ACC112 (cell line): ENCODE data around the gene PDE4B.

Experiments used
- H2AFZ ChIP-seq: fragments of 200-600 bp; sonication (generic); one replicate; pipeline ENCODE4 v1.6.0; 2017; ENCODE audit warnings: antibody characterized with exemption, low read length; ENCODE audit not compliant: unreplicated experiment
- H3K27ac ChIP-seq: fragments of 200-600 bp; sonication (generic); 2 replicates; pipeline ENCODE4 v1.5.1; 2014; ENCODE audit warnings: low read depth, mild to moderate bottlenecking, antibody characterized with exemption, low read length, moderate library complexity
- H3K27me3 ChIP-seq: fragments of 200-600 bp; sonication (generic); 2 replicates; pipeline ENCODE4 v1.6.1; 2014; ENCODE audit warnings: mild to moderate bottlenecking, antibody characterized with exemption, low read length, moderate library complexity, mixed read lengths; ENCODE audit not compliant: insufficient read depth
- H3K36me3 ChIP-seq: fragments of 200-600 bp; sonication (generic); 2 replicates; pipeline ENCODE4 v1.6.1; 2016; ENCODE audit warnings: mild to moderate bottlenecking, antibody characterized with exemption, low read length, moderate library complexity, mixed read lengths; ENCODE audit not compliant: insufficient read depth
- H3K4me1 ChIP-seq: fragments of 200-600 bp; sonication (generic); one replicate; pipeline ENCODE4 v1.6.1; 2016; ENCODE audit warnings: low read length, mixed read lengths; ENCODE audit not compliant: insufficient read depth, unreplicated experiment, control insufficient read depth
- H3K4me3 ChIP-seq: fragments of 200-600 bp; sonication (generic); 2 replicates; pipeline ENCODE4 v1.5.1; 2014; ENCODE audit warnings: mild to moderate bottlenecking, low read depth, low read length
- H3K79me2 ChIP-seq: fragments of 200-600 bp; sonication (generic); one replicate; pipeline ENCODE4 v1.6.0; 2016; ENCODE audit warnings: low read length; ENCODE audit not compliant: control insufficient read depth, unreplicated experiment, insufficient read depth

PDE4B gene

DNA sequence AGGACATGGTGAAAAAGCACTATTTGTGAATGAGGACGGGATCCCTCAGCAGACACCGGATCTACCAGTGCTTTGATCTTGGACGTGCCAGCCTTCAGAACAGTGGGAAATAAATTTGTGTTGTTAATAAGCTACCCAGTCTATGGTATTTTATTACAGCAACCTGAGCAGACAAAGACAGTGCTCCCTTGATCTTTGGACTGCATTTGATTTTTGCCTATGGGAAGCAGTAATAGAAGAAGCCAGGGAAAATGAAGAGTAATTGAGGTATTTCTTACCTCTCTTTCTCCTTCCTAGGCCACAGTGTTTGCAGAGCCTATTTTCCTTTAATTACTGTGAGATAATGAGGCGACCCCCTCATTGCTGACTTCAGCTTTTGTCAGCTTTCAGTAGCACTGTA lies 87.9 kb downstream of the PDE4B start:
- Histone ChIP-seq H3K79me2 (no peaks in the 10 kb centered on the region), H3K27me3 (no peaks in the 10 kb centered on the region), H3K4me1 (peaks cover 9% of the 10 kb centered on the region), H2AFZ (no peak overlapping the region), H3K36me3 (no peaks in the 10 kb centered on the region), H3K27ac (no peak overlapping the region), H3K4me3 (no peak overlapping the region)

GRCh38 chr1:65881067-65881594 lies 88.4 kb downstream of the PDE4B start:
- peaks cover 9% of the 10 kb centered on the region for H3K4me1 ChIP-seq
- H3K27me3 ChIP-seq, result no peaks in the 10 kb centered on the region
- no peaks in the 10 kb centered on the region for H3K79me2 ChIP-seq
- no peak overlapping the region for H3K4me3 ChIP-seq
- H3K36me3 ChIP-seq, result no peaks in the 10 kb centered on the region
- peak overlapping the region; percentile 55 for H2AFZ ChIP-seq
- H3K27ac ChIP-seq, result peak overlapping the region; percentile 3; the same call in 1 of the 2 replicates

DNA sequence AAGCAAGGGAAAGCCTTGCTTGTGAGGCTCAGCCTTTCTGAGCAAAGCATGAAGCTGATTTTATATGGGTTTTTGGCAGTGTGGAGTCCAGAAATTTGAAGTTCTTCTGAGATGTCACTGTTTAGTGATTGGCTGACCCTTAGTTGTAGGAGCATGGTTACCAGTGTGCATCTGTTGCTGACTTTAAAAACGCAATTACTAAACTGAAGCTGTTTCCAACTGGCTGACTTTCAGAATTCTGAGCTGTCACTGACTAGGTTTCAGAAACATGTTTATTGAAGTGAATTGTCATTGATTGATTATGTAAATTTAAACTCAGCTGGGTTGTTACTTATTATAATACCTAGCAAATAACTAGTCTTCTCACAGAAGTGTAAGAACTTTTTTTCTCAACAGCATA lies 89.4 kb downstream of the PDE4B start:
- Histone ChIP-seq H3K27ac (no peak overlapping the region), H3K4me3 (no peak overlapping the region), H2AFZ (no peak overlapping the region), H3K27me3 (no peaks in the 10 kb centered on the region), H3K4me1 (peaks cover 9% of the 10 kb centered on the region), H3K79me2 (no peaks in the 10 kb centered on the region), H3K36me3 (no peaks in the 10 kb centered on the region)

DNA sequence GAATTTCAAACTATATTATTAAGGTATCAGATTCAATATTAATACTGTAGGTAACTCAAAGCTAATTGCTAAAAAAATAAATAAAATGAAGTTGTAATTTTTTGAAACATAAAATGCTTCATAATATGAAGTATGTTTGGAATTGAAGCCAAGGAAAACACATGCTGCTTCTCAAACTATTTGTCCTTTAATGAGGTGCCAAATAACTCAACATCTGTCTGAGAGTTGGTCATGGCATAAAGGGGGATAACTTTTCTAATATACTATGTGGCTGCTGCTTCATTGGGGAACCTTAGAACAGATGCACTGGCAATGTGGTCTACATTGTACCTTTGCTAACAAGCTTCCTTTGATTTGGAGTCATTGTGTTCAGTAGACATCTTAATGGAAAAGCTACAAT lies 96.7 kb downstream of the PDE4B start:
- H3K27ac ChIP-seq, result no peak overlapping the region
- H3K79me2 ChIP-seq, result no peaks in the 10 kb centered on the region
- no peaks in the 10 kb centered on the region for H3K36me3 ChIP-seq
- peaks cover 25% of the 10 kb centered on the region for H3K4me1 ChIP-seq
- H3K27me3 ChIP-seq, result no peaks in the 10 kb centered on the region
- no peak overlapping the region for H2AFZ ChIP-seq
- no peak overlapping the region for H3K4me3 ChIP-seq

- H3K4me1 ChIP-seq, result peaks cover 25% of the 10 kb centered on the region
- no peak overlapping the region for H3K4me3 ChIP-seq
- no peaks in the 10 kb centered on the region for H3K36me3 ChIP-seq
- no peaks in the 10 kb centered on the region for H3K27me3 ChIP-seq
- no peak overlapping the region for H3K27ac ChIP-seq
- no peaks in the 10 kb centered on the region for H3K79me2 ChIP-seq
- H2AFZ ChIP-seq, result peak overlapping the region; percentile 18
Measured at GRCh38 chr1:65890201-65890843, 97.6 kb downstream of the PDE4B start.

GRCh38 chr1:65894738-65895605 lies 102.3 kb downstream of the PDE4B start:
- Histone ChIP-seq H3K27ac (no peak overlapping the region), H3K4me1 (peaks cover 28% of the 10 kb centered on the region), H3K4me3 (no peak overlapping the region), H2AFZ (no peak overlapping the region), H3K79me2 (no peaks in the 10 kb centered on the region), H3K36me3 (no peaks in the 10 kb centered on the region), H3K27me3 (no peaks in the 10 kb centered on the region)

DNA sequence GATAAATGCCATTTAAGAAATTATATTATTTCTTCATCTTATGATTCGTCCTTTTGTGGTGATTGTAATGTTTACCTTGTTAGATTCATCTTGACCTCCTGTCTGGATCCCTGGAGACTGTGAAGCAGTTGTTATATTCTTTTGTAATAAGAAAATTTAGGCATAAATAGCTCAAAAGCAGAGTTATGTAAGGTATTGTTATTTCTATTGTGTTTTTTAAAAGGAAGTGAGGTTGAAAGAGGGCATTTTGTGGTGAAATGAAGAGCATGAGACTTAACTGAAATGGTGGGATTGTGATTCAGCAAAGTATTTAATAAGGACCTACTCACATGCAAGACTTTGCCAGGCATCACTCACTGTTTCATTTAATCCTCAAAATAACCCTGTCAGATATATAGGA lies 104.0 kb downstream of the PDE4B start:
- Histone ChIP-seq H3K4me3 (no peak overlapping the region), H3K4me1 (peaks cover 21% of the 10 kb centered on the region), H3K27me3 (no peaks in the 10 kb centered on the region), H3K79me2 (no peaks in the 10 kb centered on the region), H3K36me3 (no peaks in the 10 kb centered on the region), H2AFZ (no peak overlapping the region), H3K27ac (peak overlapping the region; percentile 78)

GRCh38 chr1:65897485-65897884 lies 104.8 kb downstream of the PDE4B start:
- Histone ChIP-seq H3K79me2 (no peaks in the 10 kb centered on the region), H3K27ac (peak overlapping the region; percentile 78; the same call in 1 of the 2 replicates), H3K36me3 (no peaks in the 10 kb centered on the region), H3K4me3 (no peak overlapping the region), H3K4me1 (peaks cover 16% of the 10 kb centered on the region), H3K27me3 (no peaks in the 10 kb centered on the region), H2AFZ (no peak overlapping the region)

DNA sequence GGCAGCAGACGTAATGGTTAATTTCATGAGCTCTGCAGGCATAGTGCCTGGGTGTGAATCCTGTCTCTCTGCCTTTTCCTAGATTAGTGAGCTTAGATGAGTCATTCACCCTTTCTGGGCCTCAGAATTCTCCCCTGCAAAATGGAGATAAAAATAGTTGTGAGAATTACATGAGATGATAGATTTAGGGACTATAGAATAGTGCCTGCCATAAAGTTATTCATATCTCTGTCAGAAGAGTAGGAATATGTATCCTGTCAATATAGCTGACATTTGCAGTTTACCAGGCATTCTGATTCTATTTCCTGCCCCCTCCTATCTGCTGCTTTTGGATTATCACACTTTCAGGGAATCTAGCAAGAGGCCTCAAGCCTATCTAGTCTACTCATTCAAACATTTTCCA lies 112.0 kb downstream of the PDE4B start:
- Histone ChIP-seq H3K79me2 (no peaks in the 10 kb centered on the region), H3K4me1 (peaks cover 7% of the 10 kb centered on the region), H2AFZ (no peak overlapping the region), H3K4me3 (no peak overlapping the region), H3K36me3 (no peaks in the 10 kb centered on the region), H3K27ac (no peak overlapping the region), H3K27me3 (no peaks in the 10 kb centered on the region)

GRCh38 chr1:65910432-65910831 lies 117.7 kb downstream of the PDE4B start:
- no peaks in the 10 kb centered on the region for H3K4me1 ChIP-seq
- H2AFZ ChIP-seq, result no peak overlapping the region

DNA sequence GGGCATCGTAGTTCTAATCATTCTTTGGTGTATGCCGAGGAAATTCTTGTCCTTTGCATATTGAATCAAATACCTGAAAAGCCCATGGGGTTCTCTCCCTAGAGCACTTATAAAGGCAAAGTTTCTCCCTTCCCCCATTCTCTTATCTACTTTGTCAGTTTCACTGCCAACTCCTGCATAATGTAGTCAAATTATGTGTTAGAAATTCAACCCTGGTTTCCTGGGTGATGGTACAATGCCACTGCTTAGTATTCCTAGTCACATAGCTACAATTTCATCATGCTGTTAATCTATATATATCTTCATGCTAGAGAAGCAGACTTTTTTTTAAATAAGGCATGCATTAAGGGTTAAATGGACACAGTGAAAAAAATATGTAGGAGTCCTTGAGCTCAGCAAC lies 119.0 kb downstream of the PDE4B start:
- Histone ChIP-seq H3K36me3 (no peaks in the 10 kb centered on the region), H3K27ac (no peak overlapping the region), H3K27me3 (no peaks in the 10 kb centered on the region), H3K79me2 (no peaks in the 10 kb centered on the region), H2AFZ (no peak overlapping the region), H3K4me3 (no peak overlapping the region), H3K4me1 (no peaks in the 10 kb centered on the region)

More at GRCh38 chr1:65910432-65910831, 117.7 kb downstream of the PDE4B start:
- Histone ChIP-seq H3K36me3 (no peaks in the 10 kb centered on the region), H3K27me3 (no peaks in the 10 kb centered on the region), H3K4me3 (no peak overlapping the region), H3K79me2 (no peaks in the 10 kb centered on the region), H3K27ac (no peak overlapping the region)
